OCI-LY3 (cell line): Measurements from ENCODE around the gene AMDHD2.
"Not testable (repeated sequence)": the region's sequence is repeated elsewhere in the genome, so short reads cannot be mapped to it uniquely, and the experiment has no call there.

Experiments
- H2AFZ ChIP-seq: fragments of 200-600, 300-600 bp; shearing (Covaris generic); 2 replicates; pipeline ENCODE4 v1.6.0; 2014; ENCODE audit warnings: antibody characterized with exemption, low read depth, low read length
- H3K27ac ChIP-seq: fragments of 200-600, 300-600 bp; sonication (generic); 2 replicates; pipeline ENCODE4 v1.5.1; 2014; ENCODE audit warnings: mild to moderate bottlenecking, low read length, moderate library complexity, mixed read lengths
- H3K27me3 ChIP-seq: fragments of 200-600, 300-600 bp; sonication (generic); 2 replicates; pipeline ENCODE4 v1.6.1; 2014; ENCODE audit warnings: low read depth, low read length, mixed read lengths
- H3K36me3 ChIP-seq: fragments of 200-600, 300-600 bp; sonication (generic); replicated peaks from 2 replicates; pipeline ENCODE3; 2014; ENCODE audit warnings: low read depth, low read length, mixed read lengths
- H3K4me1 ChIP-seq: fragments of 300-600, 200-600 bp; sonication (generic); 2 replicates; pipeline ENCODE4 v1.6.1; 2014; ENCODE audit warnings: low read length, mixed read lengths
- H3K4me2 ChIP-seq: fragments of 200-600, 300-600 bp; sonication (generic); 2 replicates; pipeline ENCODE4 v1.6.1; 2014; ENCODE audit warnings: low read length, mixed read lengths
- H3K4me3 ChIP-seq: fragments of 300-600, 200-600 bp; sonication (generic); 2 replicates; pipeline ENCODE4 v1.5.1; 2014; ENCODE audit warnings: antibody characterized with exemption, mild to moderate bottlenecking, low read length, moderate library complexity
- H3K79me2 ChIP-seq: fragments of 300-600, 200-600 bp; shearing (Covaris generic); 2 replicates; pipeline ENCODE4 v1.6.1; 2014; ENCODE audit warnings: mild to moderate bottlenecking, low read length, mixed read lengths
- H3K9ac ChIP-seq: fragments of 300-600, 200-600 bp; shearing (Covaris generic); 2 replicates; pipeline ENCODE4 v1.6.0; 2014; ENCODE audit warnings: mild to moderate bottlenecking, low read length, moderate library complexity
- H3K9me3 ChIP-seq: fragments of 200-600, 300-600 bp; shearing (Covaris generic); 2 replicates; pipeline ENCODE4 v1.6.1; 2014; ENCODE audit warnings: low read length, mixed read lengths; ENCODE audit not compliant: insufficient read depth
- H4K20me1 ChIP-seq: fragments of 200-600, 300-600 bp; sonication (generic); 2 replicates; pipeline ENCODE4 v1.6.1; 2016; ENCODE audit warnings: low read length, mixed read lengths; ENCODE audit not compliant: insufficient read depth
- CTCF ChIP-seq: fragments of 200-600, 300-600 bp; sonication (generic); IDR thresholded peaks from 2 replicates; pipeline ENCODE4 v1.5.1; 2014; ENCODE audit warnings: antibody characterized with exemption, low read length, low read depth
- EZH2phosphoT487 ChIP-seq: fragments of 200-600 bp; shearing (Covaris generic); IDR thresholded peaks from 2 replicates; pipeline ENCODE4 v1.6.1; 2018; ENCODE audit warnings: antibody characterized with exemption, mixed run types, low read depth

AMDHD2 gene

GRCh38 chr16:2535625-2536013 lies 15.4 kb downstream of the AMDHD2 start:
- H2AFZ ChIP-seq = no peak overlapping the region
- no peak overlapping the region for H3K27ac ChIP-seq
- no peak overlapping the region for H3K4me2 ChIP-seq
- H3K27me3 ChIP-seq = no peaks in the 10 kb centered on the region
- no peak overlapping the region for H3K4me3 ChIP-seq
- no peak overlapping the region for H3K9ac ChIP-seq
- peaks cover 11% of the 10 kb centered on the region for H4K20me1 ChIP-seq
- H3K79me2 ChIP-seq = peaks cover 20% of the 10 kb centered on the region
- H3K9me3 ChIP-seq = no peaks in the 10 kb centered on the region
- peaks cover 27% of the 10 kb centered on the region for H3K4me1 ChIP-seq
- TF ChIP-seq CTCF = no peak
- no peak for TF ChIP-seq EZH2phosphoT487
- H3K36me3 ChIP-seq = no peaks in the 10 kb centered on the region

- TF ChIP-seq EZH2phosphoT487 (no peak), CTCF (no peak)
- Histone ChIP-seq H3K9ac (peak within 1 kb of the TSS; percentile 62), H3K27ac (0 out of 2 replicates have a peak within 1 kb of the TSS, but pooled peaks have one; percentile 6), H3K79me2 (peaks cover 30% of the 10 kb centered on the region), H3K27me3 (no peaks in the 10 kb centered on the region), H2AFZ (no peak within 1 kb of the TSS; the same call in 1 of the 2 replicates), H3K4me1 (peaks cover 30% of the 10 kb centered on the region), H3K36me3 (no peaks in the 10 kb centered on the region), H3K4me3 (peak within 1 kb of the TSS; percentile 91), H4K20me1 (peaks cover 19% of the 10 kb centered on the region), H3K4me2 (peak within 1 kb of the TSS; percentile 79), H3K9me3 (no peaks in the 10 kb centered on the region)
Observed at GRCh38 chr16:2537451-2538379, 17.5 kb downstream of the AMDHD2 start, which contains the start of gene PDPK1. Gene PDPK1, plus strand, starts transcription at chr16:2538021. Its CDS starts 92 bp downstream, at chr16:2538113.

GRCh38 chr16:2539192-2539844 lies 19.1 kb downstream of the AMDHD2 start:
- not testable (repeated sequence) for H3K9ac ChIP-seq, H3K27me3 ChIP-seq, H3K36me3 ChIP-seq, H3K9me3 ChIP-seq, H2AFZ ChIP-seq, H3K27ac ChIP-seq
- Histone ChIP-seq H4K20me1 (peaks cover 21% of the 10 kb centered on the region), H3K4me2 (peak overlapping the region; percentile 58), H3K79me2 (peaks cover 34% of the 10 kb centered on the region), H3K4me1 (peaks cover 30% of the 10 kb centered on the region), H3K4me3 (peak overlapping the region; percentile 39; the same call in 1 of the 2 replicates)

- H3K9ac ChIP-seq, H3K9me3 ChIP-seq: not testable (repeated sequence)
- peak overlapping the region; percentile 58 for H3K4me2 ChIP-seq
Observed at GRCh38 chr16:2539845-2540458, 19.8 kb downstream of the AMDHD2 start.

GRCh38 chr16:2540912-2541311 lies 20.7 kb downstream of the AMDHD2 start:
- H3K4me2 ChIP-seq = peak overlapping the region; percentile 58
- H3K4me3 ChIP-seq = not testable (repeated sequence)

More at GRCh38 chr16:2539845-2540458, 19.8 kb downstream of the AMDHD2 start:
- peak; percentile 57 for TF ChIP-seq CTCF
- Histone ChIP-seq H3K4me1 (peaks cover 30% of the 10 kb centered on the region), H4K20me1 (peaks cover 21% of the 10 kb centered on the region), H3K4me3 (peak overlapping the region; percentile 39; the same call in 1 of the 2 replicates), H3K27ac (peak overlapping the region; percentile 49), H3K79me2 (peaks cover 36% of the 10 kb centered on the region)
- not testable (repeated sequence) for H3K27me3 ChIP-seq, H2AFZ ChIP-seq, H3K36me3 ChIP-seq

GRCh38 chr16:2541409-2541808 lies 21.2 kb downstream of the AMDHD2 start:
- not testable (repeated sequence) for H2AFZ ChIP-seq, H3K9ac ChIP-seq, H3K9me3 ChIP-seq, H3K27ac ChIP-seq, H3K4me3 ChIP-seq, H3K36me3 ChIP-seq, H3K27me3 ChIP-seq
- peaks cover 24% of the 10 kb centered on the region for H4K20me1 ChIP-seq
- H3K4me1 ChIP-seq = peaks cover 30% of the 10 kb centered on the region
- H3K79me2 ChIP-seq = peaks cover 51% of the 10 kb centered on the region
- H3K4me2 ChIP-seq = peak overlapping the region; percentile 26; the same call in 1 of the 2 replicates

More at GRCh38 chr16:2540912-2541311, 20.7 kb downstream of the AMDHD2 start:
- Histone ChIP-seq H3K79me2 (peaks cover 46% of the 10 kb centered on the region), H4K20me1 (peaks cover 24% of the 10 kb centered on the region), H3K27ac (peak overlapping the region; percentile 49), H3K4me1 (peaks cover 30% of the 10 kb centered on the region)
- not testable (repeated sequence) for H3K9ac ChIP-seq, H3K27me3 ChIP-seq, H3K36me3 ChIP-seq, H3K9me3 ChIP-seq, H2AFZ ChIP-seq
